NCI-H2171 (cell line): Measurements from ENCODE around the gene ZNF648.
A peak's percentile ranks its signal among the peaks of the same experiment; 100 is the strongest.
"Not testable (repeated sequence)": the region's sequence is repeated elsewhere in the genome, so short reads cannot be mapped to it uniquely, and the experiment has no call there.

Experiments
- DNase-seq: peaks from one replicate; lab custom pipeline; 2025; lab: John Stamatoyannopoulos, UW

The ZNF648 gene, protein sequence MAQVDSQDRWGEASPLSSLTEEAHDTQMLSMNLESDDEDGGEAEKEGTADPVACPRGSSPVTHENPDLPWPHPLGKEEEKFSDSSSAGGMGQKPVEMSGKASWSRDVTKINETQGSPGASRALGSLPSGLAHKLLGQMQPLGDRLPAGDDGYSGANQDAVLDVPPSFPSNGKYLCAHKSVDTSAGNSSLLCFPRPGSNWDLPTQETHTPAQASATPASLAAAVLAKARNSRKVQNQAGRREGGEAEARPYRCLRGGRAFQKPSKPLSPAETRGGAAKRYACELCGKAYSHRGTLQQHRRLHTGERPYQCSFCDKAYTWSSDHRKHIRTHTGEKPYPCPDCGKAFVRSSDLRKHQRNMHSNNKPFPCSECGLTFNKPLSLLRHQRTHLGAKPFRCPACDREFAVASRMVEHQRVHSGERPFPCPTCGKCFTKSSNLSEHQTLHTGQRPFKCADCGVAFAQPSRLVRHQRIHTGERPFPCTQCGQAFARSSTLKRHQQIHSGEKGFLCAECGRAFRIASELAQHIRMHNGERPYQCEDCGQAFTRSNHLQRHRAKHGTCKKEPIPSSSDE

DNA sequence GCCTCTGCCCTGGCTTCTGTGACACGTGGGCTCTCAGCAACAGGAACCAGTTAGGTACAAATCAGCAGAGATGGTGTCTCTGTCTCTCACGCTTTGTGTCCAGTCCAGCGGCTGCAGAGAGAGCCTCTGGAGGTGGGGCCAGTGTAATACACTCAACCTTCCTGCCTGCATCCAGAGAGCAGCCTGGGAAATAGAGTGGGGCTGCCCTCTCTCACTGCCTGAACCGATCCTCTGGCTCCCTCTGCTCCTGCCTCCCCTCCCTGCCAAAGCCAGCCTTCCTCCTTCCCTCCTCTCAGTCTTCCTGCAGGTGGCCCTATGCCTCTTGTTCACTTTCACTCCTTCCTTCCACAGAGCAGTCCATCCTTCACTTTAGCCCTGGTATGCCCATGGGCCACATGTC is at the start of gene ZNF648:
Gene ZNF648, minus strand, starts transcription at position 119 of the 400 bp plus-strand sequence. CDS start 3,702 bp downstream, outside the sequence.
- DNase-seq = no peak

DNA sequence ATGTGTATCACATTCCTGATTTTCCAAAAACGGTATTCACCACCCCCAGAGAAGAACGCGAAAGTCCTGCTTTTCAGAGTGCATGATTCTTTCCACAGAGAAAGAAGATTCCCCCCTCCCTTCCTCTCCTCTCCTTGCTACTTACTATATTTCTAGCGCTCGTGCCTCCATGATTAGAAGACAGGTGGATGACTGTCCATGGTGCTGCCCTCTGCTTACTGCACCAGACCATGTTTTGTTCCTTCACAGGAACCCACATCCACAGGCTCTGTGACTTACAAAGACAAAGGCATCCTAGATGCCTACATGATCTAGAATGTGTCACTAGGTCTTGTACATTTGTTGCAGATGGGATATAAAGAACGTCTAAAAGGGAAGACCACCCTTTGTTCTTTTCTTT is 49.1 kb upstream of the ZNF648 start:
- DNase-seq = no peak

DNA sequence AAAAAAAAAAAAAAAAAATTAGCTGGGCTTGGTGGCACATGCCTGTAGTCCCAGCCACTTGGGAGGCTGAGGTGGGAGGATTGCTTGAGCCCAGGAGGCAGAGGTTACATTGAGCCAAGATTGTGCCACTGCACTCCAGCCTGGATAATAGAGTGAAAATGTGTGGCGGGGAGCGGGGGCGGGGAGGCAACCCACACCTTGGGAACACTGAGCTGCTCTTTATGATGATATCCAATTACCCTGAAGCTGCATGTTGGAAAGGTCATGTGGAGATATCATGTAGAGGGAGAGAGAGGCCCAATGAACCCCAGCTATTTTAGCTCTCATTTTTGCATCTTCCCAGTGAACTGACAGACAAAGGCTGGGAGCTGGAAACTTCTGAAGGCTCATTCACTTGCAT is 48.3 kb upstream of the ZNF648 start:
- DNase-seq = no peak

DNA sequence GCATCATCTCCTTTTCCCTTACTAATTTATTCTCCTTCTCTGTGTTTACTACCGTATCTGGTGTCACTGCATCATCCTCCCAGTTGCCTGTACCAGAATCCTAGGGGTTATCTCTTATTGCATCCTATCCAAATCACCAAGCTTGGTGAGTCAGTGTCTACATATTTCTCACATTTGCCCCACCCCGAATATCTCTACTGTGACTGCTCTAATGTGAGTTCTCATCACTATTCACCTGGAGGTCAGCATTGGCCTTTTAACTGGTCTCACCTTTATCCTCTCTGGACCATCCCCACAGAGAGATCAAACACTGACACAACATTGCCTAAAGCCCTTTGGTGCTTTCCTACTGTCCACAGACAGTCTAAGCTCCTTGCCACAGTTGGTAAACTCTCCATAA is 45.7 kb upstream of the ZNF648 start:
- DNase-seq = no peak

DNA sequence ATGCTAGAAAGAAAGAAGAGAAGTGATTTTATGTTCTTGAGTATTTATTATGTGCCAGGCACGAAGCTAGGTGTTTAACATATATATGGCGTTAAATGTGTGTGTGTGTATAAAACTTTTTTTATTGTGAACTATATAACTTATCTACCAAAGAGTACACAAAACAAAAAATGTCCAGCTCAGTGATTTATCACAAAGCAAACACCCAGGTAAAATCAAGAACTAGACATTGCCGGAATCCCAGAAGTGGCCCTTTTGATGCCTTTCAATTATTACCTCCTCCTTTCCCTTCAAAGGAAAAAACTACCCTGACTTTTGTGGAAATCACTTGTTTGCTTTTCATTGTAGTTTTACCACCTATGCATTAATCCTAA is 40.5 kb upstream of the ZNF648 start:
- no peak for DNase-seq

DNA sequence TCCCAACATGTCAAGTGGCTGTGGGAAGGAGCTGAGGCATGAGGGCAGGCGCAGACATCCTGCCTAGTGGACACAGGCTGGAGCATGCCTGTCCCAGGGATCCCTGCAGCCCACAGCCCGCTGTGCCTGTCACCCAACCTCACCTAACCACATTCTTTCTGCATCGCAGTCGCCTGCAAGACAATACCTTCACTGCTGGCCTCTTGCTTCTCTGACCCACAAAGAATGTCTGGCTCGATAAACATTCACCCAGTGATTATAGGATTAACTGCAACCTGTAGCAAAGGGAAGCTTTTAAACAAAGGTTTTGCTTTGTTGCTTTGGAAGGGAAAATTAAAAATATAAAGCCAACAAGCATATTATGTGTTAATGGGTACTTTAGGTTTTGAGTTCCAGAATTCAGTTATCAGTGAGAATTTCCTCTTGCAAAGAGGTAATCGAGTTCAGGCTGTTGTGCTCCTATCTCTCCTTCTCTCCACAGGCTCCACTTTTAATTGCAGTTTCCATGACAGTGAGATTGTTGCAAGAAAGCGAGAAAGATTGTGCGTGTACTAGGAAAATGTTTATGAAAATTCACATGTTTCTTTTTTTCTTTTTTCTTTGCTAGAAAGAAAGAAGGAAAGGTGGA is 40.0 kb upstream of the ZNF648 start:
- DNase-seq = no peak

DNA sequence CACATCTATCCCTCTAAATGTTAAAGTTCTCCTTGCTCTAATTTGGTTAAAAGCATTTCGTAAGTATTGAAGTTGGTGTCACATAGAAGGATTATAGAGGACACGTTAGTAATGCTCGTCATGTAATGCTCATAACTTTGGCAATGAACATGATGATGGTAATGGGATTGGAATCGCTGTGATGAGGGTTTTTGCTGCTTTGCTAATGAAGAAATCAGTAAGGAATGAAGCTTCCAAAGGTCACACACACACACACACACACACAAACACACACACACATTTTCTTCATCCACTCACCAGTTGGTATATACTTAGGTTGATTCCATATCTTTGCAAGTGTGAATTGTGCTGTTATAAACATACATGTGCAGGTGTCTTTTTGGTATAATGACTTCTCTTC is 36.8 kb upstream of the ZNF648 start:
- no peak for DNase-seq

DNA sequence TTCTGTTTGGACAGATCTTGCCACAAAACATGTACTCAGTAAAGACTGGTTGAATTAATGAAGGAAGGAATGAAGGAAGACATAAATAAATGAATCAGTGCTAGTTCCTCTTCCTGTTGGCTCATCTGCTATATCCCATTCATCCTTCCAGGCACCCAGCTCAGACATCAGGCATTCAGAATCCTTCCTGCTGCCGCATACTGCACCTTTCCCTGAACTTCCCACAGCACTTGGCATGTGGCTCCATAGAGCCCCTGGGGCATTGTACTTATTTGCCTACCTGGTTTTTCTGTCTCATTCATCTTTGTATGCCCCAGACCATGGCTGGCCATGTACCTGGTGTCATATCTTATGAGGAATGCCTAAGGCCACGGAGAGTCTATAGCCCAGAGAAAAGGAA is 34.4 kb upstream of the ZNF648 start:
- DNase-seq = no peak

DNA sequence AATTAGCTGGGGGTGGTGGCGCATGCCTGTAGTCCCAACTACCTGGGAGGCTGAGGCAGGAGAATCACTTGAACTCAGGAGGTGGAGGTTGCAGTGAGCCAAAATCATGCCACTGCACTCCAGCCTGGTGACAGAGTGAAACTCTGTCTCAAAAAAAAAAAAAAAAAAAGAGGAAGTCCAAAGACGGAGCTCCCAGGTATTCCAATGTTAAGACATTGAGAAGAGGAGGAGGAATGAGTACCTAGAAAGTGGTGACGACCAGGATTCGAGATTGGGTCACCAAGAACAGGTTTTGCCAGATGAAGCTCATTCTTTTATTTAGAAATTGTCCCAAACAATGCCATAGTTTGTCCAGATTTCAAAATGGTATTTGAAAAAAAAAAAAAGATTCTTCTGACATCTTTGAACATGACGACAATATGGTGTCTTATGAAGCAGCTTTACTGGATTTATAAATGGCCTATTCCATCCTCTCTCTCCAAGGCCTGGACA is 33.0 kb upstream of the ZNF648 start:
- not testable (repeated sequence) for DNase-seq

DNA sequence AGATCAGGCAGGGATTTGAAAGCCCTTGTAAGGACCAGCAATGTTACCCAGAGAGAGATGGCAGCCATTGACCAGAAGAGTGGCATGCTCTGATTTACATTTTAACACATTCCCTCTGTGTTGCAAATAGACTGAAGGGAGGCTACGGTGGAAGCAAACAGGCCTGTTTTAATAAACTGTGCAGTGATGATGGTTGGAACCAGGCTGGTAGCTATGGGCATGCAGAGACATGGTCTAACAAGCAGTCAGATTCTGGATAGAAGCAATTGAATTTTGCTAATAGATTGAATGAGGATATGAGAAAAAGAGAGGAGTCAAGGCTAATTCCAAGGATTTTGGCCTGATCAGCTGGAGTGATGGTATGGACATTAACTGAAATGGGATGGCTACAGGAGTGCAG is 32.3 kb upstream of the ZNF648 start:
- no peak for DNase-seq

DNA sequence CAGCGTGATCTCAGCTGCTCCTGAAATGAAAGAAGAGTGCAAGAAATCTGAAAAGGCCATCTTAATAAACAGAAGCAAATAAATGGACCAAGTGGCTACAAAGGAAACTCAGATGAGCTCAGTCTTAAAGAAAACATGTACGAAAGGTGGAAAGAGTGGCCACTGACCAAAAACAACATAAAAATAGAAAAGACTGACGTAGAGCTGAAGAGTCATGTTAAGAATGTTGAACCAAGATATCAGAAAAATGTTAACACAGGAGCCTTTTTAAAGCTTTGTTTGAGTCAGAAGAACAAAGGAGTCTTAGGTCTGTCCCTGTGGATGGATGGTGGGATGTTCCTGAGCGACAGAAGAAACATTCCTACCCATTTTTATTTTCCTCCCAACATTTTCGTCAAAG is 30.8 kb upstream of the ZNF648 start:
- DNase-seq = no peak

DNA sequence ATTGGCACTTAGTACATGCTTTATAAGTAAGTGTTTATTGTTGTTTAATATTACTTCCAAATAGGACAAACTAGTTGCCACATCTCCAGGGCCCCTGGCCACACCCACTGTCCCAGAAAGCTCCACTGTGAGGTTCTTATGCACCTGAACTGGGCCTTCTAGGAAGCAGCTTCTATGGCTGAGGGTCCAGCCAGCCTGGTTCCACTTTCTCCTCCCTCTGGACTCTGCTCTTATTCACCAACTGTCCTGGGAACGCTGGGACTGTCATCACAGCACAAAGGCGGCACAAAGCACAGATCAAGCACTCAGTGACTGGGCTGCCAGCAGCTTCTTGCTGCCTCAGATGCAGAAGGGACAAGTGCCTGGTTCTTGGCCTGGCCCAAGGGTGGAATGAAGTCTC is 29.6 kb upstream of the ZNF648 start:
- DNase-seq = no peak

DNA sequence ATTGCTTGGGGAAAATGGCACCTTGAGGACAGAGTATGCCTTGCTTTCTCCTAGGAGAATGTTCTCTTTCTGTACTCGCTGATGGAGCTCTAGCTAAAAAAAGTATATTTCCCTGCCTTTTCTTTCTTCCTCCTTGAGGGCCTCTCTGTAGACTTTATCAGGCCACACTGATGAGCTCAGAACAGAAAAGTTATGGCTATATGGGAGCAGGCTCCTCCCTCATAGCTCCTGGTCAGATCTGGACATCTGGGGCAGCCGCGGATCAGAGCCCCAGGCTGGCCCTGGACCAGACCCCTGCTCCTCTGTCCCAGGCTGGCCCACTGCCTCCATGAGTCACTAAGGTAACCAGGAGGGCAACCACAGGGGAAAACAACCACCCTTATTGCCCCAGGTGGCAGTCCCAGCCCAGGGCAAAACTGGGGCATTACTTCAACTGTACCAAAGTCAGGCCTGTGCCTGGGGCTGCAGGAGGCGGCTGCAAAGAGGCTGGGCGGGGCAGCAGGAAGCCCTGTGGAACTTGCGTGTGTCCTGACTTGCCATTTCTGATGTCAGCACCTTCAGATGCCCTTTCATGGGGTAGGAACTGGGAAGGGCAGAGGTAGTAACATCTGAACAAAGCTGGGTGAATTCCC is 26.3 kb upstream of the ZNF648 start:
- DNase-seq = no peak

DNA sequence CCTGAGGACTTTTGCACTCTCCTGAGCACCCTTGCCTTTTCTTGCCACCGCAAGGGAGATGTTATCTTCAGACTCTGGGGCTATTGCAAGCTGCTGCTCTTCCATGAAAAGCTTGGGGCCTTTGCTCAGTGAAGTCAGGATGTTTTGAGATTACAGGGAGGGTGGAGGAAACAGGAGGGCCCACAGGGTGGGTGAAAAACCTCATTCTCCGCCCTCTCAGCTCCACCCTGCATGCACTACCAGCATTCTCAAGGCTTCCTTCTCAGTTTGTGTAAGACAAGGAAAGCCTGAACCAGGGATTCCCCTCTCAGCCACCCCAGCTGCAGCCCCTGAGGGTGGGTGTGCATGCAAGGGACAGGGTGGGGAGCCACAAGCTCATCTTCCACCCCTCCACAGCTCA is 25.8 kb upstream of the ZNF648 start:
- no peak for DNase-seq

DNA sequence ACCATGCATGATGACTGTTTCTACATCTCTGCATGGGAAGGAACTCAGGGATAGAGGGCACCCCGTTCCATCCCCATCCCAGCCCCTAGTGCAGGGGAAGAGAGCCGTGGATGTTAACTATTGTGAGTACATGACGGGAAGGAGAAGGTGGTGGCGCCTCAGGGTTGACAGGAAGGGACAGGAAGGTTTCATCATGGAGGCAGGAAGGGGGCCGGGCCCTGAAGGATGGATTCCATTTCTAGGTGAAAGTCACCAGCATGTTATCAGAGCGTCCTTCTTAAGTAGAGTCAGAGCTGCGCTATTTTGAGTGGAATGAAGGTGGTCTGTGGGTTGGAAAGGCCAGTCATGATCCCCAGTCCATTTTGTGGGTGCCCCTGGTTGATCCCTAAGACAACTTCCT is 25.1 kb upstream of the ZNF648 start:
- DNase-seq = no peak

DNA sequence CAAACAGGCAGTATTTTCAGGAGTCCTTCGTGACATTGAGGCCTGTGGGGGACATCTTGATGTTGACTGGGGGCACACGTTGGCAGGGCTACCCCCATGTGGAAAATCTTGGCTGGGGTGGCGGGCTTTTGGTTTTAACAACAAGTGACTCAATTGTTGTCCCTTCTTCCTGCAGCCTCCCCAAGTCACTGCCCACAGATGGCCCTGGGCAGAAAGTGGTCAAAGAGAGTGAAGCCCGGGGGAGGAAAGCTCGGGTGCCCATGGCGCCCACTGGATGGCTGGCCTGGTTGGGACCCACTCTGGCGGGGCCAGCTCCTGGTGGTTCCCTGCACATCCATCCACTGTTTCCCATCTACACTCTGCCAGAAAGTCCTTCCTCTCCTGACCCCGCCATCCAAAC is 24.6 kb upstream of the ZNF648 start:
- DNase-seq = no peak

DNA sequence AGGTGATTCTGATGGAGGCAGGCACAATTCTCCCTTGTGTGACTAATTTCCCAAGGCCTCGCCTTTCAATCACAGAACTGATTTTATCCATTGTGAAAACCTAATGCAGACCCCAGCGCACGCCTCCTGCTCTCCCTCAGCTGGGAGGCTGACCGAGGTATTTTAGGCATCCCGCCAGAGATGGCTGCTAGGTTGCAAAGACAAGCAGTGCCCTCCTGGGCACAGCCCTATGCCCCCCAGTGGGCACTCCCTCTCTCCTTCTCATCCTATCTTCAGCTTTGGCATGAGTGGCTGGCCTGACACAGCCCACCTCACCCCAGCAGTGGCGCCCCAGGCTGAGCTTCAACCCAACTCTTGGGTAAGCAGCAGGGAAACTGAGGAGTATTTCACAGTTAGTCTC is 24.2 kb upstream of the ZNF648 start:
- no peak for DNase-seq

DNA sequence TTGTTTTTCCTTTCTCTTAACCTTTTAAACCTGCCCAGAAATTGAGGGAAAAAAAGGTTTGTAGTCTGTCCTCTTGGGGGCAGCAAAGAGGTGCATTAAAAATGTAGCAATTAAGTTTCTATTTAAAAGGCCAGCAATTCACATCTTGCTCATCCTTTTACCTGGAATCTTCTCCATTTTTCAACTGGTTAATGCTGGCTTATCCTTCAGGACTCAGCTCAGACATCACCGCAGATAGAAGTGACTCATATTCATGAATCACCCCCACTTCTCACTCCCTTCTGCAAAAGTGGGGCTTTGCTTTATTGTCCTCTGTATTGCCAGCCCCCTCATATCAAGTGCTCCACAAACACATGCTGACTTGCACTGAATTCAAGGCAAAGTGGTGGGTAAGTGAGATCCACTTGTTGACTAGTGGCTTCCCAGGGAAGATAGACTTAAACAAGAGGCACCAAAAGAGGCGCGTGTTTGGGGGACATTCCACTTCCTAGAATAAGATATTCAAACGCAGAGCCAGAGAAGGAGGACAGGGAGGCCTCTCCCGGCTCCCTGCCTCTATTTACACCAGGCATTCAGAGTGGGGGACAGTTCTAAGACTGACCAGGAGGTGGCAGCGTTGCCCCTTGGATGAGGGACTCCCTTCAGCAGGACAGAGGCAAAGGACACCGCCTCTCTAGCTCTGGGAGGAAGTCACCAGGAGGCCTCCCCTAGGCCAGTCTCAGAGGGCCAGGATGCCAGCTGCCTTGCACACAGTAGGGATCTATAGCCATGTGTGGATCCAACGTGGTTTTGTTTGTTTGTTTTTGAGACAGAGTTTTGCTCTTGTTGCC is 23.2 kb upstream of the ZNF648 start:
- DNase-seq = peak; percentile 48

DNA sequence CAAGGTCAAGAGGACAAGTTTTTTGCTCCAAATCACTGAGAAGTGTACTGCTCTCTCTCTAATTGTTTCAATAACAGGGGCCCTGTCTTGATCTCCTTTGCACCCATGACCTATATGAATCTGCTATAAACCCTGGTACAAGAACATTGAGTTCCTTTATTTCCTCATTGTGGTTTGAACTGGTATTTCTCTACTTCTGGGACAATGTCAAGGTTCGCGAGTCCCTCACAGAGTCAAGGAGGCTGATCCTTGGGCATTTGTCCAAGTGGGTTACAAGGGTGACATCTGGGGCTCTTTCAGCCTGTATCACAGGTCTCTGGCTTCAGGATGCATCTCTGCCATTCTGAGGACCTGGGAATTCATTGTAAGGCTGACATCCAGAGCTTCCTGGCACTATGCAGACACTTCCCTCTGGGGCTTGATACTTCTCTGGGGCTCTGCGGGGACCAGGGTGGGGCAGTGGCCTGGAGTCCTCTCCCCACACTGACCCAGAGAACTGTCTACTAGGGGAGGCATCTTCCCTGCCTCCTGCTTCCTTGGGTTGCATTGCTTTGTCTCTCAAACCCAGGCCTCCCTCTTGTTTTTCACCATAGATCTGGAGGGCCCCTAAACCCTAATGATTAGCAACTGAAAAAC is 22.5 kb upstream of the ZNF648 start:
- DNase-seq = no peak

DNA sequence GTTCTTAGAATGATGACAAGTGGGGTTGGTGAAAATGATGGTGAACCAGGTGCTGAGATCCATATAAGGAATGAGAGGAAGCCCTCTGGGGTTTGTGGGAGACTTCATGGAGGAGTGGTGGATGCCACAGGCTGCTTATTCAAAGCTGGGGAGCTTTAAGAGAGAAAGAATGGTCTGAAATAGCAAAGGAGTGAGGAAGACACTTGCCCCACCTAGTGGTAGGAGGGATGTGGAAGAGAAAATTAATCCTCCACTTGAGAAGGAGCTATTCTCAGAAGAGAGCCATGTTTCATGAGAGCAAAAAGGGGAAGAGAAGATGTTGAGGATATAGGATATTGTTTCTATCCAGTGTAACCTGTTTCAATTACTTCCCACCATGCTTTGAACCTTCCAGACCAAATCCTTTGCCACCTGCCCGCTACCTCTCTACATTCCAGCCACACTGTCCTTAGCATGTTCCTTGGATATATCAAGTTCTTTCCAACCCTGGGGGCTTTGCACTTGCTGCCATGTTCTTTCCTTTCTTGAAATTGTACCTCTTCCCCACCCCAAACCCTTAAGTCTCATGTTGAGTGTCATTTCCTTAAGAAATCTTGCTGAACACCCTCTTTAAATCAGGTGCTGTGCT is 19.6 kb upstream of the ZNF648 start:
- DNase-seq = peak; percentile 19

DNA sequence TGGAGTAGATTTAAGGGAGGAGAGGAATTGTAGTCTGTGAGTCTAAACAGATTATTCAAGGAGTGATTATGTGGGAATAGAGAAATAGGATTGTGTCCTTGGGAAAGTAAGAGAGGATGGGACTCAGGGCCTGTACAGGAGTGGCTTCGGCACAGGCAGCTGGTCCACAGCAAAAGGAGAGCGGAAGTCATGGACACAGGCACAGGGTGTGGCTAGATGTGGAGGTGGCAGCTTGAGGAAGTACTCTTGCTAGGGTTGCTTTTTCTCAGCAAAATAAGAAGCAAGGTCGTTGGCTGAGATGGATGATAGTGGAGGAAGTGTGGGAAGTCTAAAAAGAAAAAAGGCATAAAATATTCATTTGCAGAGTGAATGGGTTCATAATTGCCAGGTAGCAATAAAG is 18.5 kb upstream of the ZNF648 start:
- DNase-seq = no peak
